ENCODE results near the gene EXOC2. TPM values are rescaled to one million over a fixed set of nuclear protein-coding genes. Genes with fewer than 3 reads are reported as not detected.

The EXOC2 gene
- total RNA-seq, 1 experiment from 2014 or later: 24.5 TPM

GRCh38 chr6:485655-486170, 207.2 kb downstream of the EXOC2 start:
- Histone ChIP-seq H4K20me1 (ENCODE audit: insufficient read depth) (no peaks in the 10 kb centered on the region), H3K9ac (ENCODE audit: low read length) (no peak overlapping the region), H3K9me3 (ENCODE audit: control insufficient read depth in 1 of 2, insufficient read depth in 1 of 2, low read depth in 1 of 2, low read length in 2 of 2) (no peaks in the 10 kb centered on the region), H3K4me2 (ENCODE audit: low read length) (no peak overlapping the region), H3K27ac (ENCODE audit: low read depth, low read length) (no peak overlapping the region), H3K27me3 (ENCODE audit: insufficient read depth, low read length) (no peaks in the 10 kb centered on the region), H3K4me1 (ENCODE audit: control insufficient read depth in 1 of 2, insufficient read depth in 2 of 2, low read length in 2 of 2) (no peaks in the 10 kb centered on the region), H3K9me2 (ENCODE audit: insufficient read depth) (no peaks in the 10 kb centered on the region), H3K79me2 (ENCODE audit: insufficient read depth, low read length) (no peaks in the 10 kb centered on the region), H2AFZ (ENCODE audit: low read depth, low read length, poor library complexity, severe bottlenecking) (no peak overlapping the region), H3K4me3 (replicated peaks in 1 of 2; ENCODE audit: low read depth in 1 of 2, low read length in 2 of 2) (no peak overlapping the region), H3K36me3 (ENCODE audit: control insufficient read depth in 1 of 2, insufficient read depth in 2 of 2, low read length in 2 of 2) (peaks cover 0 to 6% of the 10 kb centered on the region in 2 experiments; a peak in 1 of 4 replicates)
- TF ChIP-seq REST (IDR thresholded peaks at IDR 0.05; ENCODE audit: low read depth): no peak
- TF ChIP-seq ELF1 (IDR thresholded peaks at IDR 0.05; ENCODE audit: borderline replicate concordance, low read depth): no peak
- no peak for TF ChIP-seq CBX3 (IDR thresholded peaks at IDR 0.05; ENCODE audit: low read depth)
- no peak for TF ChIP-seq RAD21 (IDR thresholded peaks at IDR 0.05; ENCODE audit: low read depth)
- TF ChIP-seq SIN3A (IDR thresholded peaks at IDR 0.05; ENCODE audit: low read depth): no peak
- no peak for TF ChIP-seq ZNF274 (IDR thresholded peaks at IDR 0.05; ENCODE audit: low read depth, low read length)
- no peak for TF ChIP-seq YY1 (IDR thresholded peaks at IDR 0.05; ENCODE audit: extremely low read depth, insufficient replicate concordance, low read depth, low read length)
- TF ChIP-seq EZH2phosphoT487 (IDR thresholded peaks at IDR 0.05; ENCODE audit: borderline replicate concordance): no peak
- TF ChIP-seq SRF (IDR thresholded peaks at IDR 0.05; ENCODE audit: low read depth): no peak
- no peak for TF ChIP-seq POLR2AphosphoS5 (IDR thresholded peaks at IDR 0.05; ENCODE audit: low read depth, low read length)
- ATAC-seq (no peak), DNase-seq (ENCODE audit: low read depth, low spot score) (no peak)
- ChIA-PET RAD21 (ENCODE audit: low non-redundant PET in 1 of 2, low total read pairs in 2 of 2, uncharacterized antibody in 2 of 2, unreplicated experiment in 2 of 2) (no interaction called here), CTCF (no interaction called here), POLR2A (no interaction called here)
- no TSS peak for BruUV-seq (replicated peaks)
- intact Hi-C loops (cut with micrococcal nuclease): no loop called here

All from HCT116 (cell line).